DOHH2 (cell line): ENCODE data around the gene HK2.

ENCODE experiments used
- H3F3A ChIP-seq: fragments of 200-600 bp; sonication (generic), shearing (Covaris generic); 2 replicates; pipeline ENCODE4 v1.6.0; 2016; ENCODE audit warnings: antibody characterized with exemption, mild to moderate bottlenecking; ENCODE audit not compliant: control insufficient read depth, insufficient read depth
- H3K27ac ChIP-seq: fragments of 200-600 bp; sonication (generic); 2 replicates; pipeline ENCODE4 v1.5.1; 2014; ENCODE audit warnings: low read depth, mild to moderate bottlenecking, low read length, moderate library complexity
- H3K27me3 ChIP-seq: fragments of 200-600 bp; sonication (generic); 2 replicates; pipeline ENCODE4 v1.6.1; 2014; ENCODE audit warnings: mild to moderate bottlenecking, low read length, mixed read lengths; ENCODE audit not compliant: control insufficient read depth
- H3K36me3 ChIP-seq: fragments of 200-600 bp; sonication (generic); 2 replicates; pipeline ENCODE4 v1.6.1; 2014; ENCODE audit warnings: mild to moderate bottlenecking, low read length, moderate library complexity, mixed read lengths; ENCODE audit not compliant: control insufficient read depth
- H3K4me1 ChIP-seq: fragments of 200-600 bp; sonication (generic); 2 replicates; pipeline ENCODE4 v1.6.1; 2014; ENCODE audit warnings: mild to moderate bottlenecking, low read length, mixed read lengths; ENCODE audit not compliant: control insufficient read depth
- H3K4me2 ChIP-seq: fragments of 200-600 bp; sonication (generic); 2 replicates; pipeline ENCODE4 v1.6.0; 2014; ENCODE audit warnings: mild to moderate bottlenecking, low read length, moderate library complexity
- H3K4me3 ChIP-seq: fragments of 200-600 bp; sonication (generic); 2 replicates; pipeline ENCODE4 v1.5.1; 2014; ENCODE audit warnings: mild to moderate bottlenecking, low read length, mixed read lengths
- H3K79me2 ChIP-seq: fragments of 200-600 bp; sonication (generic); 2 replicates; pipeline ENCODE4 v1.6.1; 2014; ENCODE audit warnings: mild to moderate bottlenecking, low read length, mixed read lengths; ENCODE audit not compliant: control insufficient read depth
- H3K9me2 ChIP-seq: fragments of 200-600 bp; sonication (generic); replicated peaks from 2 replicates; pipeline ENCODE4 v1.6.1; 2014; ENCODE audit warnings: mild to moderate bottlenecking, low read length, mixed read lengths; ENCODE audit not compliant: control insufficient read depth
- H3K9me3 ChIP-seq: fragments of 200-600 bp; sonication (generic); 2 replicates; pipeline ENCODE4 v1.6.1; 2014; ENCODE audit warnings: antibody characterized with exemption, low read length, mixed read lengths; ENCODE audit not compliant: control insufficient read depth, insufficient read depth
- H4K20me1 ChIP-seq: fragments of 200-600 bp; sonication (generic); 2 replicates; pipeline ENCODE4 v1.6.0; 2014; ENCODE audit warnings: low read depth, mild to moderate bottlenecking, antibody characterized with exemption, low read length, moderate library complexity; ENCODE audit not compliant: control insufficient read depth, insufficient read depth
- CTCF ChIP-seq: fragments of 200-600 bp; sonication (generic); IDR thresholded peaks from one replicate; pipeline ENCODE4 v1.5.1; 2014; ENCODE audit warnings: antibody characterized with exemption, mild to moderate bottlenecking, low read depth, low read length; ENCODE audit not compliant: poor library complexity, severe bottlenecking
- EZH2phosphoT487 ChIP-seq: fragments of 200-600 bp; sonication (generic); IDR thresholded peaks from 2 replicates; pipeline ENCODE4 v1.6.1; 2017; ENCODE audit warnings: borderline replicate concordance, mild to moderate bottlenecking, antibody characterized with exemption, low read length, moderate library complexity, mixed read lengths

The HK2 gene

GRCh38 chr2:74877781-74878433, 44.0 kb downstream of the HK2 start:
- Histone ChIP-seq H3K79me2 (no peaks in the 10 kb centered on the region), H3K36me3 (peaks cover 96% of the 10 kb centered on the region), H4K20me1 (no peaks in the 10 kb centered on the region), H3K4me1 (no peaks in the 10 kb centered on the region), H3F3A (peaks cover 2% of the 10 kb centered on the region; the same call in 1 of the 2 replicates), H3K4me2 (no peak overlapping the region), H3K9me3 (no peaks in the 10 kb centered on the region), H3K4me3 (no peak overlapping the region), H3K27me3 (no peaks in the 10 kb centered on the region), H3K9me2 (no peaks in the 10 kb centered on the region), H3K27ac (no peak overlapping the region)
- TF ChIP-seq CTCF (no peak), EZH2phosphoT487 (no peak)

GRCh38 chr2:74878551-74878950, 44.6 kb downstream of the HK2 start:
- H3K4me3 ChIP-seq, result no peak overlapping the region
- no peaks in the 10 kb centered on the region for H3K27me3 ChIP-seq
- no peaks in the 10 kb centered on the region for H3K4me1 ChIP-seq
- no peak overlapping the region for H3K27ac ChIP-seq
- TF ChIP-seq CTCF, result no peak
- no peak for TF ChIP-seq EZH2phosphoT487
- H3K4me2 ChIP-seq, result no peak overlapping the region
- 0 out of 2 replicates have a peak, but pooled peaks cover 2% of the 10 kb centered on the region for H3F3A ChIP-seq
- no peaks in the 10 kb centered on the region for H3K9me2 ChIP-seq
- no peaks in the 10 kb centered on the region for H3K9me3 ChIP-seq
- no peaks in the 10 kb centered on the region for H4K20me1 ChIP-seq
- no peaks in the 10 kb centered on the region for H3K79me2 ChIP-seq
- H3K36me3 ChIP-seq, result peaks cover 96% of the 10 kb centered on the region

- TF ChIP-seq CTCF (no peak), EZH2phosphoT487 (no peak)
- Histone ChIP-seq H4K20me1 (no peaks in the 10 kb centered on the region), H3K4me3 (no peak overlapping the region), H3K9me2 (no peaks in the 10 kb centered on the region), H3K27me3 (no peaks in the 10 kb centered on the region), H3F3A (no peaks in the 10 kb centered on the region), H3K4me2 (no peak overlapping the region), H3K9me3 (no peaks in the 10 kb centered on the region), H3K79me2 (no peaks in the 10 kb centered on the region), H3K4me1 (no peaks in the 10 kb centered on the region), H3K36me3 (peaks cover 96% of the 10 kb centered on the region), H3K27ac (no peak overlapping the region)
These were observed 46.3 kb downstream of the HK2 start for GRCh38 chr2:74880054-74880728.
